GM19240 (cell line): ENCODE results near the gene ZBED4.
"Not testable (repeated sequence)": the region's sequence is repeated elsewhere in the genome, so short reads cannot be mapped to it uniquely, and the experiment has no call there.

Experiments used
- DNase-seq: peaks from one replicate; pipeline ENCODE4 v3.0.0; 2011; ENCODE audit warnings: low spot score; ENCODE audit not compliant: insufficient read length

ZBED4 gene

GRCh38 chr22:49852898-49853894 is at the start of gene ZBED4:
ZBED4 (plus strand) TSS chr22:49853844; CDS start chr22:49883663, 29,819 bp downstream.
- DNase-seq, result peak; percentile 97

- no peak for DNase-seq
These were observed 46.5 kb upstream of the ZBED4 start for GRCh38 chr22:49807129-49807528.

GRCh38 chr22:49807780-49808708 is 45.6 kb upstream of the ZBED4 start:
- DNase-seq, result no peak

DNA sequence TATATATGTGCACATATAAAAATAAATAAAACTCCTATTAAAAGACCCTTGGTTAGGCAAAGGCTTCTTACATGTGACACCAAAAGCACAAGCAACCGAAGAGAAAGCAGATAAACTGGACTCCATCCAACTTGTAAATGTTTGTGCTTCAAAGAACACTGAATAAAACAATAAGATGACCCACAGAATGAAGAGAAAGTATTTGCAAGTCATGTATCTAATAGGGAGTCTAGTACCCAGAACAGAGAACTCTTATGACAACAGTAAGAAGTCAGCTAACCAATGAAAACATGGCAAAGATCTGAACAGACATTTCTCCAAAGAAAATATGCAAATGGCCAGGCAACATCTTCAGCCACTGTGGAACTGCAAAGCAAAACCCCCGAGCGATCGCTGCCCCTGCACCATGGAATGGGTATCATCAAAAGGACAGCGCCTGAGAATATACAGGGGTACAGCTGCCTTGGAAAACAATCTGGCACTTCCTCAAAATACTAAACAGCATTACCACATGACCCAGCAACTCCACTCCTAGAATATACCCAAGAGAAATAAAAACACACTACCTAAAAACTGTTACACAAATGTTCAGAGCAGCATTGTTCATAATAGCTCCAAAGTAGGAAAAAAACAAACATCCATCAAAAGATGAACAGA is 43.2 kb upstream of the ZBED4 start:
- no peak for DNase-seq

DNA sequence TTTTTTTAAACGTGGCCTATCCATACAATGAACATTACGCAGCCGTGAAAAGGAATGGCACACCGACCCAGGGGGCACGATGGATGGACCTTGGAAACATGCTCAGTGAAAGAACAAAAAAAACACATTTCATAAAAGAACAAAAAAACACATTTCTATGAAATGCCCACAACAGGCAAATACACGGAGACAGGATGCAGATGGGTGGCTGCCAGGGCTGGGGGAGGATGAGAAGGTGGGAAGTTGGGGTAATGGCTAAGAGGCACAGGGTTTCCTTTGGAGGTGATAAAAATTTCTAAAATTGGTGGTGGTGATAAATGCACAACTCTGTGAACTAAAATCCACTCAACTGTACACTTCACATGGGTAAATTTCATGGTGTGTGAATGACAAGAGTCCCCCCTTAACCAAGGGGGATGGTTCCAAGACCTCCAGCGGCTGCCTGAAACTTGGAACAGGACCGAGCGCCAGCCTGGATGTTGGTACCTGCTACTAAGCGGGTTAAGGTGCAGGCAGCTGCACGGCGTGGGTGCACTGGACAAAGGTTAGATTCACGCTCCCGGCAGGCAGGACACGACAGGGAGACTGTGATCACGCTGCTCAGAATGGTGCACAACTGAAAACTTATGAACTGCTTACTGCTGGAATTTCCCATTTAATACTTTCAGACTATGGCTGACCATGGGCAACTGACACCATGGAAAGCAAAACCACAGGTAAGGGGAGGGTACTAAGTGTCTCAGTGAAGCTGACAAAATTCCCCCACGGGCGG is 42.4 kb upstream of the ZBED4 start:
- DNase-seq, result no peak

DNA sequence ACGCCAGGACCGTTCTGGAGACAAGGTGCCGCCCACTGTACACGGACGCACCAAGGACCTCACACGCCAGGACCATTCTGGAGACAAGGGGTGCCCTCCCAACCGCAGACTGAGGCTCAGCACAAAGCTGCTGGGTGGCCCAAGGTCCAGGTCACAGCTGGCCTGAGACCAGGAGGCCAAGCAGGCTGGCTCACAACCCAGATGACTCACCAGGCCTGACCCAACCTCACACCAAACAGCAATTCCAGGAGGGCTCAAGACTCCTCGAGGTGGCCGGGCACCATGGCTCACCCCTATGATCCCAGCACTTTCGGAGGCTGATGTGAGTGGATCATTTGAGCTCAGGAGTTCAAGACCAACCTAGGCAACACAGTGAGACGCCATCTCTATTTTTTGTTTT is 40.8 kb upstream of the ZBED4 start:
- no peak for DNase-seq

DNA sequence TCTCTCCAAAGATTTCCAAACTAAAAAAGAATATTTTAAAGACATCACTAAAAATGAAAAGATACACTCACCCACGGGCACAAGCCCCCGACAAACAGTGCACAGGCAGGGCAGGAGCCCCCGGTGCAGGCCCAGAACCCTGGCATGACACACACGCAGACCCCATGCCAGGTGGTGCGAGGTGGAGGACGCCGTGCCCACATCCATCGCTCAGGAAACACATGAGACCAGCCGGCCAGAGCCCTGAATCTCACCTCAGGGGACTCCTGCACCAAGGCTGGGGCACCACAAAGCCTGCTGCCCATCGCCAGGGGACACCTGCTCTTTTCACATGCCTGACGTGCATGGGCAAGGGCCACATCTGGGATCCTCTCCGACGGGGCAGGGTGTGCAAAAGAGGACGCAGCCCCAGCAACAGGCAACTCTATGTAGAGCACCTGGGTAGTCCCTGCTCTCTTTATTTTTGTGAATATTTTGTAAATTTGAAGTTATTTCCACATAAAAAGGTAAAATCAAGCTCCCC is 39.4 kb upstream of the ZBED4 start:
- DNase-seq, result no peak

DNA sequence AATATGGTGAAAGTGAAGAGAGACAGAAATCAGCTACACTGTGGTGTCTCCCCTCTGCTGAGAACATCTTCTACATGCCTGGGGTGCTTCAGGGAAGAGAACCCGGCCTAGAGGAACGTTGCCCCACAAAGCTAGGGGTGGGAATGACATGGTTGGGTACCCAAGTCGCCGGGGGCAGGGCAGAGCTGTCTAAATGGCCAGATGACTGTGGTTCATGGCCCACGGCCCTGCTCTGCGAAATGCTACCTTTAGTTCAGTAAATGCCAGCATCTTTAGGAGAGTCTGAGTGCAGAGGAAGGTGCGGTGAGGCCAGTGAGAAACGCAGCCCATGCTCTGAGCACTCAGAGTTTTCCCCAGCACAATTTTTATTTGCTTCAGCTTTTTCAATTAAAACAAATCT is 38.8 kb upstream of the ZBED4 start:
- DNase-seq, result no peak

DNA sequence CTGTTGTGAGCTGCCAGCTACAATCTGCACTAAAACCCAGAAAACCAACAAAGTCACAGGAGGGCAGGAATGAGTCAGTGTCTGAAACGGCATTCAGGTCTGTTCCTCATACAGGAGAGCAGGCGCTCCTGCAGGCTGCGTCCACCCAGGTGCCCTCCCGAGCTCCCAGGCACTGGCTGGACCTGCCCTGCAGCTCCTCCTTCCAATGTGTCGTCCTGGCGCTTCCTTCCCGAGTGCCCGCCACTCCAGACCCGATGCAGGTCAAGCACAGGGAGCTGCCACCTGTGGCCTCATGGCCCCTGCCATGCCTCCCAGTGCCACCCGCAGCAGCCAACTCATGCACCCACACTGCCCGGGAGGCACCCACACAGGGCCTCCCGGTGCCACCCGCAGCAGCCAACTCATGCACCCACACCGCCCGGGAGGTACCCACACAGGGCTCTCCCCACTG is 38.0 kb upstream of the ZBED4 start:
- DNase-seq, result no peak

DNA sequence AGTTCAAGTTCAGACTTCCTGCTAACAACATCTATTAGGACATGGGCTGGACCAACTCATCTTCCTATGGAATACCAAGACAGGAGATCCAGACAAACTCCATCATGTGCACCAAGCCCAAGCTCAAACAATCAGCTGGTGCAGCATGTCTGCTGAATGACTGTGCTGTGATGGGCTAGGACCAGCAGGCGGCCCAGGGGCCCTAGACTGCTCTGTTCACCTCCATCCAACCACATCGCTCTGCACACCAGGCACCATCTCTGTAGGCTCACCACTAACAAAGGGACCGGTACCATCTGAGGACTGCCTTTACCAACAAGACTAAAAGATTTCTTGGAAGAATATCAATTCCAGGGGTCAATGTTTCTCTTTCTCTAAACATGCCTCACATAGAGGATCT is 36.3 kb upstream of the ZBED4 start:
- DNase-seq, result no peak

DNA sequence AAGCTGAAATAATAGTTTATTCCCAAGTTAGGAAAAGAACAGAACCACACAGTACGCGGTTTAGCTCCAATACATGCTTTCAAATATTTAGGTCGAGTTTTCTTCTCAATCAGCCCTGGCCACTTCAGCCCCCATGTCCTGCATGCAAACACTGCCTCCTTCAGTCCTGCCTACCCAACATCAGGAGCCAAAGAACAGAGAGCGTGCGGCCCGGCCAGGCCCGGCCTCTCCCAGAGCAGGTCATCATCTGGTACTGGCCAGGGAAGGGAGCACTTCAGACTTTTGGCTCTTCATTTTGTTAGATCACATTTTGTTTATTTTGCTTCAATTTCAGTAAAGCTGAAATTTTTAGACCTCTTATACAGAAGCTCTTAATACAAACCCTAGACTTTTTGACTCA is 32.7 kb upstream of the ZBED4 start:
- no peak for DNase-seq

GRCh38 chr22:49821741-49822140 is 31.9 kb upstream of the ZBED4 start:
- not testable (repeated sequence) for DNase-seq

- no peak for DNase-seq
These were observed 30.2 kb upstream of the ZBED4 start for GRCh38 chr22:49823289-49824045.

- DNase-seq, result no peak
These were observed 29.3 kb upstream of the ZBED4 start for GRCh38 chr22:49824185-49824925.

DNA sequence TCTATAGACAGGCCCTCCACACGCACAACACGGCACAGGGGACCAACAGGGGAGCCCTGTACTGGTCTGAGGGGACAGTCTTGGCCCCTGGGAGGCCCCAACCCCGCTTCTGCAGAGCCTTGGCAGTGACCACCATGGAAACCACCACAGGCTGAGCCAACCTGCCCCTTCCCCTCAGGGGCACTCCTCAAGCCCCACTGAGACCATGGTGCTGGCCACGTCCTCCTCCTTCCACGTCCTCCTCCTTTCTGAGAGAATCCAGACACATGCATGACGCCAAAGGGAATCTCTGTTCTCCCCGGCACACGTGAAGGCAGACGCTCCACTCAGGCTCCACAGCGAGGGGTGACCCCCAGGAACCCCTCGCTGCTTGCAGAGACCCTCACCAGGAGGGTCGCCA is 28.7 kb upstream of the ZBED4 start:
- DNase-seq, result no peak

GRCh38 chr22:49825436-49825835 is 28.2 kb upstream of the ZBED4 start:
- DNase-seq, result no peak

GRCh38 chr22:49825944-49826602 is 27.6 kb upstream of the ZBED4 start:
- no peak for DNase-seq

- no peak for DNase-seq
These were observed 26.9 kb upstream of the ZBED4 start for GRCh38 chr22:49826603-49827270.
